Measurements from ENCODE around the gene GLB1L3. TPM values are rescaled to one million over a fixed set of nuclear protein-coding genes. Genes with fewer than 3 reads are reported as not detected.

Gene GLB1L3
- not detected in 2 replicates for total RNA-seq

DNA sequence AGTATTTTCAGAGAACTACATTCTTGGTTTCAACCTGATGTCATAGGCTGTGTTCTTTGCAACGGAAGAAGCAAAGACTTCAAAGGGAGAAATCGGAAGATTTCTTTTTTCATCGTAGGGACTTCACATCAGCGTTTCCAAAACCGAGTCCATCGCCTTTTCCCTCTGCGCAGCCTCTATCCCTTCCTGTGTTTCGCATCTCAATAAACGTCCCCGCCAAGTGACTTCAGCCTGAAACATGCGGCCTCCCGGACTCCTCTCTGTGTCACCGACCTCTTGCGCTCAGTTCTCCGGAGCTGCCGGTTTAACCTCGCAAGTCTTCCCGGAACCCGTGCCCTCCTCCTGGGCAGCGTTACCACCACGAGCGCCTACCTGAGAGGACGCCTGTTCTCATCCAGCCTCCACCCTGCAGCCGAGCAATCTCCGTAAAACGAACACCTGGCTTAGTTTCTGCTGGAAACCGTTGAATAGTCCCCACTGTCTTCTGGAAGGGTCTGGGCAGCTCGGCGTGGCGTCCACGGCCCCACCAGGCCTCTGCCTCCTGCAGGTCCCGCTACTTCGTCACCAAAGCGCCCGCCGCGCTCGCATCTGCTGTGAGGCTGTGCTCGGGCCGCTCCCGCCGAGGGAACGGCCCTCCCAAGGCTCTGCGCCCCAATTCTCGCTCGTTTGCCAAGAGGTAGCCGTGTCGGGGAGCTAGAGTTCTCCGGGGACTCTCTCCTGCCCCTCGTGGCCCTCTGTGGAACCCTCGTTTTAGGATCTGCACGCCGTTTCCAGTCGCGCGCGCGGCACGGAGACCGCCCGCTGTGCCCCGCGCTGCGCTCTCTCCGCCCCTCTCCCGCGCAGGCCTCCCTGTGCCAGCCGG is at the start of gene GLB1L3:
Gene GLB1L3, plus strand, starts transcription at position 846 of the 862 bp plus-strand sequence. CDS start 362 bp downstream, outside the sequence.

GRCh38 chr11:134253188-134253993 is 22.8 kb upstream of the GLB1L3 start, which contains the start of the genes ACAD8 and THYN1:
Gene ACAD8 (plus strand): TSS chr11:134253568. CDS start chr11:134253601, 33 bp downstream.
Gene THYN1 (minus strand): TSS chr11:134253352. CDS start chr11:134252882, 470 bp downstream.

GRCh38 chr11:134331354-134332188 is 55.4 kb downstream of the GLB1L3 start, which contains the start of gene GLB1L2:
Gene GLB1L2 (plus strand): TSS chr11:134331988. CDS start chr11:134332062, 74 bp downstream.

Other genes starting within 250 kb of the GLB1L3 start
- gene JAM3, start 207.3 kb upstream of the GLB1L3 start, total RNA-seq: 43.1 and 53.9 TPM in 2 replicates
- 6.5 and 8.4 TPM in 2 replicates for gene NCAPD3, start 52.4 kb upstream of the GLB1L3 start, total RNA-seq
- gene VPS26B, start 51.7 kb upstream of the GLB1L3 start, total RNA-seq: 25.5 and 32.9 TPM in 2 replicates
- gene THYN1, start 23.0 kb upstream of the GLB1L3 start, total RNA-seq: 21.5 and 22.4 TPM in 2 replicates
- 13.3 and 17.5 TPM in 2 replicates for gene ACAD8, start 22.8 kb upstream of the GLB1L3 start, total RNA-seq
- gene GLB1L2, start 55.6 kb downstream of the GLB1L3 start, total RNA-seq: 2.0 TPM in 1 of 2 replicates, not detected in the other
- under 0.01 TPM in 1 of 2 replicates, not detected in the other for gene B3GAT1, start 135.9 kb downstream of the GLB1L3 start, total RNA-seq